HFFc6 (cell line): ENCODE measurements around the gene NONO. TPM values are rescaled to one million over a fixed set of nuclear protein-coding genes. Genes with fewer than 3 reads are reported as not detected.

Source experiments
- DNase-seq: peaks from one replicate; pipeline ENCODE4 v3.0.0-alpha.2; 2018
- H3K27ac Mint-ChIP-seq: 2 replicates; pipeline ENCODE4 v1.8.0; 2020; ENCODE audit warnings: mild to moderate bottlenecking, mixed read lengths
- H3K27me3 Mint-ChIP-seq: 2 replicates; pipeline ENCODE4 v1.8.0; 2021; ENCODE audit warnings: mild to moderate bottlenecking, moderate library complexity, mixed read lengths; ENCODE audit not compliant: insufficient read depth
- H3K36me3 Mint-ChIP-seq: 2 replicates; pipeline ENCODE4 v1.8.0; 2021; ENCODE audit warnings: low read depth, mixed read lengths
- H3K4me1 Mint-ChIP-seq: 2 replicates; pipeline ENCODE4 v1.8.0; 2020; ENCODE audit warnings: low read depth, mixed read lengths
- H3K4me3 Mint-ChIP-seq: 2 replicates; pipeline ENCODE4 v1.8.0; 2020; ENCODE audit warnings: mild to moderate bottlenecking, moderate library complexity, mixed read lengths
- H3K9me3 Mint-ChIP-seq: 2 replicates; pipeline ENCODE4 v1.8.0; 2020; ENCODE audit warnings: mild to moderate bottlenecking, mixed read lengths
- total RNA-seq, 6 experiments: library from RNA; stranded (reverse); fragmentation: NEBNext Ultra II Directional; extraction: Animal tissue kit (Norgen Biotek cat#: 25700); gene quantifications; 2 replicates in 1 of 6; 3 replicates in 5 of 6; pipeline ENCODE4 v1.2.3, GENCODE V29; 2021
- TF ChIP-seq, protein P1 (sequence below): fragments of 200-600 bp; sonication (generic); IDR thresholded peaks from 2 replicates; pipeline ENCODE4 v1.5.0; 2021; ENCODE audit warnings: antibody characterized with exemption, mild to moderate bottlenecking

Gene NONO
- total RNA-seq, 6 experiments from 2014 or later, result 367 to 495 (median 421) TPM

DNA sequence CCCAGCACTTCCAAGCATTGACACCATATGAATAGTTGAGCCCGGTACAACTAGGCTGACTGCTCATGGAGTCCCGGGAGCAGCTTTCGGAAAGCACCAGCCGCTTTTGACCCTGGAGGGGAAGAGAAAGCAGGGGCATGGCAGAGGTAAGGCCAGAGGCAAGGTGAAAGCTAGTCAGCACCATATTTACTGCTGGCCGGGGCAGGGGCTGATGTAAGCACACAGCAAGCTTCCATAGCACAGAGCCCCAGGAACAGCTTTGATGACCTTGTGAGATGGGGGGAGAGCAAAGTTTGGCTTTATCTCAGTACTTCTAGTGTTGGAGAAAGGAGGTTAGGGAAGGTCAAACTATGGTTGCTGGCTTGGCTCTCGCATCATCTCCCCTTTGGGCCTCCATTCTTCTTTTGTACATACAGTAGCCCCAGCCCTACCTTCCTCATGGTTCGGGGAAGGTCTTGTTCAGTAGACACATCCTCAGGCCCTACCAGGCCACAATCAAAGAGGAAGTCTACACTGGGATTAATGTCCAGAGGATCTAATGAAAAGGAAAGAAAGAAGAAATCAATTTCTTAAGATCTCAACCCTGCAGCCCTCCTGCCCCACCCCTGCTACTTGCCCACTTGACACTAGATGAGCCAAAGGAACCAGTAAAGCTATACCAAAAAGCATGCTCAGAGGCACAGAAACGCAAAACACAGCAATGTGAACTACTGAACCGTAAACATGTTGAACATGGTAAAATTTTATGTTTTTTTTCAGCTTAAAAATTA is 38.9 kb upstream of the NONO start:
- no peak for DNase-seq
- Mint-ChIP-seq H3K9me3 (no peaks in the 10 kb centered on the region), H3K27ac (no peak overlapping the region), H3K4me1 (no peaks in the 10 kb centered on the region), H3K27me3 (no peaks in the 10 kb centered on the region), H3K4me3 (no peak overlapping the region), H3K36me3 (peaks cover 19% of the 10 kb centered on the region)
- TF ChIP-seq, protein P1, sequence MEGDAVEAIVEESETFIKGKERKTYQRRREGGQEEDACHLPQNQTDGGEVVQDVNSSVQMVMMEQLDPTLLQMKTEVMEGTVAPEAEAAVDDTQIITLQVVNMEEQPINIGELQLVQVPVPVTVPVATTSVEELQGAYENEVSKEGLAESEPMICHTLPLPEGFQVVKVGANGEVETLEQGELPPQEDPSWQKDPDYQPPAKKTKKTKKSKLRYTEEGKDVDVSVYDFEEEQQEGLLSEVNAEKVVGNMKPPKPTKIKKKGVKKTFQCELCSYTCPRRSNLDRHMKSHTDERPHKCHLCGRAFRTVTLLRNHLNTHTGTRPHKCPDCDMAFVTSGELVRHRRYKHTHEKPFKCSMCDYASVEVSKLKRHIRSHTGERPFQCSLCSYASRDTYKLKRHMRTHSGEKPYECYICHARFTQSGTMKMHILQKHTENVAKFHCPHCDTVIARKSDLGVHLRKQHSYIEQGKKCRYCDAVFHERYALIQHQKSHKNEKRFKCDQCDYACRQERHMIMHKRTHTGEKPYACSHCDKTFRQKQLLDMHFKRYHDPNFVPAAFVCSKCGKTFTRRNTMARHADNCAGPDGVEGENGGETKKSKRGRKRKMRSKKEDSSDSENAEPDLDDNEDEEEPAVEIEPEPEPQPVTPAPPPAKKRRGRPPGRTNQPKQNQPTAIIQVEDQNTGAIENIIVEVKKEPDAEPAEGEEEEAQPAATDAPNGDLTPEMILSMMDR, result no peak

DNA sequence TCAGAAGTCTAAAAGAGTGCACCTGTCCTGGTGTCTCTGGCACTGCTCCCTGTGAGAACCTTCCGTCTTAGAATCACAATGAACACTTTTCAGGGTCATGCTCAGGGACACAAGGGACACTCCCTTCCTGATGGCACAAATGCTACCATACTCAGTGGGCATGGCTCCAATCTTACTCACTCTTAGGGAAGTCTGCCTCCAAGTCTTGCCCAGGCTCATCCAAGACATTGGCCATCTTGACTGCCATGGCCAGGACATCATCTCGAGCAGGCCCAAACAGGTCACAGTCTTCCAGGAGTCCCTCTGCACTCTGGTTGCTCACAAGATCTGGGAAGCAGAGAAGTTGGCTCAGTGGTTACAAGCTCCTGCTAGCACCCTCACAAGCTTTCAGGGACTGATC is 38.3 kb upstream of the NONO start:
- Mint-ChIP-seq H3K27ac (no peak overlapping the region), H3K27me3 (no peaks in the 10 kb centered on the region), H3K4me1 (no peaks in the 10 kb centered on the region), H3K9me3 (no peaks in the 10 kb centered on the region), H3K36me3 (peaks cover 19% of the 10 kb centered on the region), H3K4me3 (no peak overlapping the region)
- TF ChIP-seq, protein P1, result no peak
- DNase-seq, result no peak

DNA sequence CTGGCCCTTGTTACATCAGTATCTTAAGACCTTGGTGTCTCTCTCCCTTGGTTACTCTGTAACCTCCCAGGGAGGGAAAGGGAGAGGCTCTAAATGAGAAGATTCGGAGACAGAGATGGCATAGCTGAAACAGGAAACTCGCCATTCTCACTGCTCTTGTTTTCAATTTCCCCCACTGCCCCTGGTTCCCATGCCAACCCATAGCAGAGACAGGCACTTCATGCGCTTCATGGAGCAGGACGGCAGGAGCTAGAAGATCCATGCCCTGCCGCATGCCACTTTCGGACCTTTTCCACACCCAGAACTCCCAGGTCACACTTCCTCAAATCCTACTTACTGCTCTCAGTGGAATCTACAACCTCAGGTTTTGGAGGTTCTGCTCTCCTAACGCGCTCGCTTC is 32.6 kb upstream of the NONO start:
- H3K4me1 Mint-ChIP-seq, result peaks cover 11% of the 10 kb centered on the region
- 0 out of 2 replicates have a peak, but pooled peaks cover 4% of the 10 kb centered on the region for H3K36me3 Mint-ChIP-seq
- TF ChIP-seq, protein P1, result no peak
- H3K9me3 Mint-ChIP-seq, result no peaks in the 10 kb centered on the region
- no peaks in the 10 kb centered on the region for H3K27me3 Mint-ChIP-seq
- H3K27ac Mint-ChIP-seq, result no peak overlapping the region
- no peak for DNase-seq
- no peak overlapping the region for H3K4me3 Mint-ChIP-seq

DNA sequence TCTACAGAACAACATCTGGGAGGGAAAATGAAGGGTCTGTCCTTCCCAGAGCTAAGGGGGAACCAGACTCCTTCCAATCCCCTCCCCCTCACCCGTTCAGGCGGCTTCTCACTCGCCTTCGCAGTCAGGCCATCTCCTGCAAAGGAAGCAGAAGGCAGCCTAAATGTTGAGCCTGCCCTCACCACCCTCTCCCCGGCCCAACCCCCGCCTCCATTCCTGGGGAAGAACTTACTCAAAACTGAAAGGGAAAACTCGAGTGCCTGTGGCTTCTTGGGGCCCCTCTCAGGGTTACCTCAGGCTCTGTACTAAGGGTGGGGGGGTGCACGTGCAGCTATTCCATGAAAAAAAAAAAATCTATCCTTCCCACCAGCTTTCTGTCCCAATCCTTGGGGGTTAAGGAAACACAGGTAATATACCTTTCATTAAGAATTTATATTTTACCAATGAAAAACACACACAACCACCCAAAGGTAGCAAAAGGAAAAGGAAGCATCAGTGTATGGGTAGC is 31.9 kb upstream of the NONO start:
- TF ChIP-seq, protein P1, result no peak
- Mint-ChIP-seq H3K4me1 (peaks cover 12% of the 10 kb centered on the region), H3K27ac (no peak overlapping the region), H3K36me3 (0 out of 2 replicates have a peak, but pooled peaks cover 4% of the 10 kb centered on the region), H3K27me3 (no peaks in the 10 kb centered on the region), H3K9me3 (no peaks in the 10 kb centered on the region), H3K4me3 (no peak overlapping the region; the same call in 1 of the 2 replicates)
- DNase-seq, result no peak

DNA sequence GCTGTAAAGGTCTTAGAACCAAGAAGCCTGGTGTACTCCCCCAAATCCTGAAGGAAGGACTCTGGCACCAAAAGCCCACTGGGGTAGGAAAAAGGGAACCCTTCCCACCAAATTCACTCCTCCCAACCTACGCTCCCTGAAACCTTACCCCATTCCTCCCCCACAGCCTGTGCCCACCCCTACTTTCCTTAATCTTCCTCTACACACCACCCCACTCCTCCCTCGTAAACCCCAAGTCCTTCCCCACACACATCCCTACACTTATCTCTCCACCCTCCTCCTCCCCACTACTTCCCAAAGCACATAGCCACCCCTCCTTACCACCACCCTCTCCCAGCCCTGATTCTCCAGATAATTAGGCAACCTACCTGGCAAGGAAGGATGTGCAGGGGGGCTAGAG is 31.2 kb upstream of the NONO start:
- Mint-ChIP-seq H3K4me1 (peaks cover 12% of the 10 kb centered on the region), H3K27me3 (no peaks in the 10 kb centered on the region), H3K27ac (no peak overlapping the region), H3K4me3 (peak overlapping the region; percentile 37), H3K36me3 (0 out of 2 replicates have a peak, but pooled peaks cover 4% of the 10 kb centered on the region), H3K9me3 (no peaks in the 10 kb centered on the region)
- TF ChIP-seq, protein P1, result no peak
- no peak for DNase-seq
